ENCODE data around the gene PRKAG3. TPM values are rescaled to one million over a fixed set of nuclear protein-coding genes. Genes with fewer than 3 reads are reported as not detected.
"Not testable (repeated sequence)": the region's sequence is repeated elsewhere in the genome, so short reads cannot be mapped to it uniquely, and the experiment has no call there.

PRKAG3 gene
- total and polyA plus RNA-seq, 8 donors: 0.08 TPM; not detected in 7

GRCh38 chr2:218852911-218853667 is 21.5 kb upstream of the PRKAG3 start:
- DNase-seq (peak in 1 of 4 donors; percentile 68), ATAC-seq (peak; percentile 89)
- Histone ChIP-seq H3K27me3 (peaks cover 19 to 98% of the 10 kb centered on the region in 2 donors), H3K27ac (no peak overlapping the region), H3K9me3 (no peaks in the 10 kb centered on the region), H3K4me3 (no peak overlapping the region), H3K4me1 (no peaks in the 10 kb centered on the region), H3K36me3 (no peaks in the 10 kb centered on the region)
- intact Hi-C loops (cut with DNase I): no loop called here
- TF ChIP-seq CTCF (IDR thresholded peaks at IDR 0.05): peak; percentile 57 to 66

DNA sequence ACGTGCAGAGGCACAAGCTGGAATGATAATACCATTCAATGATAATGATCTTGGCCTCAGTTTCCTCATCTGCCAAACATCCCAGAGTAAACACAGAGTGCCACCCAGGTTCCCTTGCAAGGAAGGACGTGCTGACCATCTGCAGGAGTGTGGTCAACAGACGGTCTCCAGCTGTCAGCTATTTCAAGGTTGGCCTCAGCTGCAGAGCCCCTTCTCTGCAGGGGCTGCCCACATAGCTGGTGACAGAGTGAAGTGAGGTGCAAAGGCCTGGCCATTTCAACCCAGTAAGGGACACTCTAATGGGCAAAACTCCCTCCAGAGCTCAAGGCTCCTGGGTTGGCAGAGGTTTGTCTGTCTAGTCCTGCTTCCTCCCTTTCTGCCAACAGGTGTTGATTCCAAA is 19.7 kb upstream of the PRKAG3 start:
- DNase-seq: no peak
- Histone ChIP-seq H3K36me3 (no peaks in the 10 kb centered on the region), H3K27ac (no peak overlapping the region), H3K4me3 (no peak overlapping the region), H3K27me3 (peaks cover 14 to 84% of the 10 kb centered on the region in 2 donors), H3K4me1 (peaks cover 0 to 6% of the 10 kb centered on the region in 2 donors), H3K9me3 (no peaks in the 10 kb centered on the region)
- no peak for ATAC-seq
- TF ChIP-seq CTCF (IDR thresholded peaks at IDR 0.05): no peak
- intact Hi-C loops (cut with DNase I): no loop called here

GRCh38 chr2:218850796-218851195 is 19.2 kb upstream of the PRKAG3 start:
- Histone ChIP-seq H3K9me3 (no peaks in the 10 kb centered on the region), H3K27me3 (peaks cover 13 to 80% of the 10 kb centered on the region in 2 donors), H3K27ac (no peak overlapping the region), H3K36me3 (no peaks in the 10 kb centered on the region), H3K4me3 (no peak overlapping the region), H3K4me1 (peaks cover 0 to 6% of the 10 kb centered on the region in 2 donors)
- intact Hi-C loops (cut with DNase I): no loop called here
- no peak for ATAC-seq
- no peak for DNase-seq
- TF ChIP-seq CTCF (IDR thresholded peaks at IDR 0.05): no peak

DNA sequence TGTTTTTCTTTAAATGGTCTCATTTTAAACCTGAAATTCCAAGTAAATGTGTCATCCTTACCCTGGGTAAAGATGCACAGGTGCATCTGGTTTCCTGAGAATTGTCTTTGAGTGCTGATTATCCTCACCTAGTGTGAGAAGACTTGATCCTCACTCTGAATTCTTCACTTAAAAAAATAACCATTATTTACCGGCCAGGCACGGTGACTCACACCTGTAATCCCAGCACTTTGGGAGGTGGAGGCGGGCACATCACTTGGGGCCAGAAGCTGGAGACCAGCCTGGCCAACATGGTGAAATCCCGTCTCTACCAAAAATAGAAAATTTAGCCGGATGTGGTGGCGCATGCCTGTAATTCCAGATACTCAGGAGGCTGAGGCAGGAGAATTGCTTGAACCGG is 18.1 kb upstream of the PRKAG3 start:
- Histone ChIP-seq H3K9me3 (no peaks in the 10 kb centered on the region), H3K4me3 (no peak overlapping the region), H3K27me3 (peaks cover 10 to 69% of the 10 kb centered on the region in 2 donors), H3K27ac (no peak overlapping the region), H3K36me3 (no peaks in the 10 kb centered on the region), H3K4me1 (peaks cover 0 to 6% of the 10 kb centered on the region in 2 donors)
- ATAC-seq (no peak), DNase-seq (no peak)
- no peak for TF ChIP-seq CTCF (IDR thresholded peaks at IDR 0.05)
- intact Hi-C loops (cut with DNase I): loop anchor here in 1 of 2 donors (10.0 kb wide), 1 partner anchor 135 kb away; the partner anchor contains the start of gene TTLL4

DNA sequence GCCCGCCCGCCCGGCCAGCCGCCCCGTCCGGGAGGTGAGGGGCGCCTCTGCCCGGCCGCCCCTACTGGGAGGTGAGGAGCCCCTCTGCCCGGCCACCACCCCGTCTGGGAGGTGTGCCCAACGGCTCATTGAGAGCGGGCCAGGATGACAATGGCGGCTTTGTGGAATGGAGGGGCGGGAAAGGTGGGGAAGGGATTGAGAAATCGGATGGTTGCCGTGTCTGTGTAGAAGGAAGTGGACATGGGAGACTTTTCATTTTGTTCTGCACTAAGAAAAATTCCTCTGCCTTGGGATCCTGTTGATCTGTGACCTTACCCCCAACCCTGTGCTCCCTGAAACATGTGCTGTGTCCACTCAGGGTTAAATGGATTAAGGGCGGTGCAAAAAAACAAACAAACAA is 15.4 kb upstream of the PRKAG3 start:
- not testable (repeated sequence) for DNase-seq, H3K4me3 ChIP-seq, H3K36me3 ChIP-seq, H3K9me3 ChIP-seq, H3K27ac ChIP-seq, ATAC-seq, H3K4me1 ChIP-seq
- intact Hi-C loops (cut with DNase I): loop anchor here in 1 of 2 donors (10.0 kb wide), 1 partner anchor 132 kb away; the partner anchor contains the start of gene TTLL4
- H3K27me3 ChIP-seq: peaks cover 0 to 41% of the 10 kb centered on the region in 2 donors

GRCh38 chr2:218844334-218844733 is 12.7 kb upstream of the PRKAG3 start:
- Histone ChIP-seq H3K4me1 (peaks cover 0 to 13% of the 10 kb centered on the region in 2 donors), H3K27me3 (peaks cover 0 to 16% of the 10 kb centered on the region in 2 donors)
- intact Hi-C loops (cut with DNase I): loop anchor here in 1 of 2 donors (10.0 kb wide), 1 partner anchor 130 kb away; the partner anchor contains the start of gene TTLL4
- not testable (repeated sequence) for H3K27ac ChIP-seq, H3K36me3 ChIP-seq, H3K4me3 ChIP-seq, ATAC-seq, DNase-seq, H3K9me3 ChIP-seq

All from left lung (tissue), 10 donors.